Measurements from ENCODE around the gene SLC2A9. TPM values are rescaled to one million over a fixed set of nuclear protein-coding genes. Genes with fewer than 3 reads are reported as not detected.

Gene SLC2A9
- total RNA-seq, 1 donor from 2014 or later, result 6.2 TPM

DNA sequence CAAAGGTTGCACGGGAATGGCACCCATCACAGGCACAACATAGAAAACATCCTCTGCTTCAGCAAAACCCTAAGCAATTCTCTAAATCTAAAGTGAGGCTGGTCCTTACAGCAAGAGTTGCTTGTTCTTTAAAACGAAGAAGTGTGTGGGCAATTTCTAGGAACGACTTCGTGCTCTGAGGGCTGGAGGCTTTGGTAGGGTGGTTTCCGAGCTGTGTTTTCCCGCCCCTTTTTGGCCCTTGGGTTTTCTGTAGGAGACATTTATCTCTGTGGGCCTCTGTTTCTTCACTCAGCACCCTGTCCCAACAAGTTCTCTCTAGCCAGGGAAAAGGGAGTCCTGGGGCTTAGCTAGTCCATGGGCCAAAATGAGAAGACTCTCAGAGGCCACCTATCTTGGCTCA, 84.2 kb downstream of the SLC2A9 start:
- no peaks in the 10 kb centered on the region for H3K36me3 ChIP-seq
- H3K9me3 ChIP-seq, result no peaks in the 10 kb centered on the region
- intact Hi-C loops (cut with DNase I), result no loop called here
- H3K4me1 ChIP-seq, result no peaks in the 10 kb centered on the region
- H3K27me3 ChIP-seq, result no peaks in the 10 kb centered on the region
- no peak overlapping the region for H3K4me3 ChIP-seq
- H3K27ac ChIP-seq, result no peak overlapping the region
- TF ChIP-seq, protein P1, sequence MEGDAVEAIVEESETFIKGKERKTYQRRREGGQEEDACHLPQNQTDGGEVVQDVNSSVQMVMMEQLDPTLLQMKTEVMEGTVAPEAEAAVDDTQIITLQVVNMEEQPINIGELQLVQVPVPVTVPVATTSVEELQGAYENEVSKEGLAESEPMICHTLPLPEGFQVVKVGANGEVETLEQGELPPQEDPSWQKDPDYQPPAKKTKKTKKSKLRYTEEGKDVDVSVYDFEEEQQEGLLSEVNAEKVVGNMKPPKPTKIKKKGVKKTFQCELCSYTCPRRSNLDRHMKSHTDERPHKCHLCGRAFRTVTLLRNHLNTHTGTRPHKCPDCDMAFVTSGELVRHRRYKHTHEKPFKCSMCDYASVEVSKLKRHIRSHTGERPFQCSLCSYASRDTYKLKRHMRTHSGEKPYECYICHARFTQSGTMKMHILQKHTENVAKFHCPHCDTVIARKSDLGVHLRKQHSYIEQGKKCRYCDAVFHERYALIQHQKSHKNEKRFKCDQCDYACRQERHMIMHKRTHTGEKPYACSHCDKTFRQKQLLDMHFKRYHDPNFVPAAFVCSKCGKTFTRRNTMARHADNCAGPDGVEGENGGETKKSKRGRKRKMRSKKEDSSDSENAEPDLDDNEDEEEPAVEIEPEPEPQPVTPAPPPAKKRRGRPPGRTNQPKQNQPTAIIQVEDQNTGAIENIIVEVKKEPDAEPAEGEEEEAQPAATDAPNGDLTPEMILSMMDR (IDR thresholded peaks at IDR 0.05), result no peak
- no peak for DNase-seq (ENCODE audit: low spot score in 2 of 2)

DNA sequence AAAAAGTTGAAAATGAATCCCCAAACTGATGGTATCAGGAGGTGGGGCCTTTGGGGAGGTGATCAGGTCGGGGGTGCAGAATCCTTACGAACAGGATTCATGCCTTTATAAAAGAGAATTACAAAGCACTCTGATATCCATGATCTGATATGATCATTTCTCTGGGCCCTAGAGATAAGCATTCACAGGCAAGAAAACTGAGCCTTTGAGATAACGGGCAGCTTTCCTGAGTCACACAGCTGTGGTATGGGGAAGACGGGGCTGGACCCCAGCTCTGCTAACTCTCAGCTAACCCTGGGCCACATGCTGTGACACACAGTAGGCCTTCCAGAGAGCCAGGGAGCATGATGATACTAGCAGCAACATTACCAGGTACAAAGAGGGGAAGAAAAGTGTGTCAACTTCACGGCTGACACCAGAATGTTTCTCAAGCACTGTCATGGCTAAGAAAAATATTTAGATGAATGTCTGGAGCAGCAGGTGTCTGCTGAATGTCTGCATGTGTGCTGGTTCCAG, 85.1 kb downstream of the SLC2A9 start:
- no peaks in the 10 kb centered on the region for H3K36me3 ChIP-seq
- intact Hi-C loops (cut with DNase I), result no loop called here
- no peak overlapping the region for H3K27ac ChIP-seq
- no peak for DNase-seq (ENCODE audit: low spot score in 2 of 2)
- no peaks in the 10 kb centered on the region for H3K9me3 ChIP-seq
- no peak overlapping the region for H3K4me3 ChIP-seq
- H3K4me1 ChIP-seq, result no peaks in the 10 kb centered on the region
- TF ChIP-seq, protein P1 (IDR thresholded peaks at IDR 0.05), result no peak
- no peaks in the 10 kb centered on the region for H3K27me3 ChIP-seq

DNA sequence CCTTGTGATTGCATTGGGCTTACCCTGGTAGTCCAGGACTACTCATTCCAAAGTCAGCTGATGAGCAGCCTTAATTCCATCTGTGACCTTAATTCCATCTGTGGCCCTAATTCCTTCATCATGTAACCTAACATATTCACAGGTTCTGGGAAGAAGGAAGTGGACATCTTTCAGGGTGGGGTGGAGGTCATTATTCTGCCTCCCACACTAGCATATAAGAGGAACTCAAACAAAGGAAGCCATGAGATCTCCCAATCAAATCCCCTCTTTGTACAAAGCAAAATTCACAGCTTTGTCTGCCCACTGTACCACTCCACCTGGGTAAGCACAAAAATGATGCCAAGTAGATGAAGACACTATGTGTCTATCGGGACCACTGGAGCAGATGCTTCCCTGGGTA, 87.3 kb downstream of the SLC2A9 start:
- no peak for DNase-seq (ENCODE audit: low spot score in 2 of 2)
- no peaks in the 10 kb centered on the region for H3K9me3 ChIP-seq
- H3K4me3 ChIP-seq, result no peak overlapping the region
- no peaks in the 10 kb centered on the region for H3K27me3 ChIP-seq
- no peak overlapping the region for H3K27ac ChIP-seq
- TF ChIP-seq, protein P1 (IDR thresholded peaks at IDR 0.05), result no peak
- H3K4me1 ChIP-seq, result no peaks in the 10 kb centered on the region
- intact Hi-C loops (cut with DNase I), result no loop called here
- no peaks in the 10 kb centered on the region for H3K36me3 ChIP-seq

DNA sequence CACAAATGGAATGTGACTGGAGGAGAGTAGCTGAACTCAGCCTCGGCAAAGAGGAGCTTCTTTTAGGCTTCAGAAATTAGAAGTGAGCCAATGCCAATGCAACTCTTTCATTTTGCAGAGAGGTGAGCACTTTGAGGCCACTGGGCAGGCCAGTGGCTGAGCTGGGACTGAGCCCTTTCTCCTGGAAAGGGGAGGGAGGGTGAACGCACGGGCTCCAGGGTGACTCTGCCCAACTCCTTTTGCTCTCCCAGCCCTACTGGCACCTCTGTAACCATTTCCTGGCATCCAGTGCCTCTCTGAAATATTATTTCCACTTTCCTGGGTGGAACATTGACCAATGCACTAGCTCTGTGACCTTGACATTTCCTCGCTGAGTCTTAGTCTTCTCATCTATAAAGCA, 88.1 kb downstream of the SLC2A9 start:
- H3K27ac ChIP-seq, result no peak overlapping the region
- H3K36me3 ChIP-seq, result no peaks in the 10 kb centered on the region
- H3K27me3 ChIP-seq, result no peaks in the 10 kb centered on the region
- H3K4me3 ChIP-seq, result no peak overlapping the region
- no peaks in the 10 kb centered on the region for H3K9me3 ChIP-seq
- intact Hi-C loops (cut with DNase I), result no loop called here
- TF ChIP-seq, protein P1 (IDR thresholded peaks at IDR 0.05), result no peak
- H3K4me1 ChIP-seq, result no peaks in the 10 kb centered on the region
- DNase-seq (ENCODE audit: low spot score in 2 of 2), result no peak

DNA sequence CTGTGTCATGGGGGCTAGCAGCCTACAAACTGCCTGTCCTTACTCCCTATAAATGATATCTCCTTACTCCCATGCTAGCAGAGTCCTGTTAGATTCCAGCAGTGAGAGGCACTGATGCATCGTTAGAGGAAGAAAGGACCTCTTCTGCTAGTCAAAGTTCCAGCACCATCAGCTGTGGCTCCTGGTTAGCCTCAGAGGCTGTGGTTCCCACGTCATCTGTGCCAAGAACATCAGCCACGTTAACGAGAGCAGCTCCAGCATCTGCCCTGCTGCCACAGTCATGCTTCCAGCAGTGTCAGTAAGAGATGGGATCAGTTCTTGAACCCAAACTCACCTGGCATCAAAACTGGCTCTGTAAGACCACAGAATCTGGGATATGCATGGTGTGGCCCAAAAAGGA, 88.5 kb downstream of the SLC2A9 start:
- intact Hi-C loops (cut with DNase I), result no loop called here
- TF ChIP-seq, protein P1 (IDR thresholded peaks at IDR 0.05), result no peak
- no peaks in the 10 kb centered on the region for H3K36me3 ChIP-seq

DNA sequence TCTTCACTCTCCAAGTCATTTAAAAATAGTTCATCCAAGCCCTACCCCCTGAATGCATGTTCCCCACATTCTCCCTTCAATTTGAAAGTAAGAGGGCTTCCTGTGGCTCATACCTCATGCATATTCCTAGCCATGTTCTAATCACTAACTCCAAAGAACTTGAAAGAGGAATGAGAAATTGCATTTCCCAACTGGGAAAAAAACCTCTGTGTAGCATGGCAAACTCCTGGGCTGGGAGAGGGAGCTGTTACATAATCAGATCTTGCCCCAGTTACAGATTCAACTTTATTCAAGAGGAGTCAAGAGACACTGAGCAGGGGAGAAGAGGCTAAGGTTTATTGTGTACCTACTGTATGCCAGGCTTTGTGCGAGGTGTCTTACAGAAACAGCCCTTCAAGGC, 90.2 kb downstream of the SLC2A9 start:
- no peak for DNase-seq (ENCODE audit: low spot score in 2 of 2)
- no peaks in the 10 kb centered on the region for H3K9me3 ChIP-seq
- no peak overlapping the region for H3K27ac ChIP-seq
- H3K36me3 ChIP-seq, result no peaks in the 10 kb centered on the region
- no peaks in the 10 kb centered on the region for H3K4me1 ChIP-seq
- no peak overlapping the region for H3K4me3 ChIP-seq
- TF ChIP-seq, protein P1 (IDR thresholded peaks at IDR 0.05), result no peak
- intact Hi-C loops (cut with DNase I), result no loop called here
- no peaks in the 10 kb centered on the region for H3K27me3 ChIP-seq

More for the DNA sequence above, 88.5 kb downstream of the SLC2A9 start:
- DNase-seq (ENCODE audit: low spot score in 2 of 2), result no peak
- Histone ChIP-seq H3K27me3 (no peaks in the 10 kb centered on the region), H3K9me3 (no peaks in the 10 kb centered on the region), H3K27ac (no peak overlapping the region), H3K4me3 (no peak overlapping the region), H3K4me1 (no peaks in the 10 kb centered on the region)
